H1 (cell line): ENCODE results near the gene SLC12A4. TPM values are rescaled to one million over a fixed set of nuclear protein-coding genes. Genes with fewer than 3 reads are reported as not detected.

Source experiments
- CTCF ChIA-PET: fragments of 300-600 bp; sonication (Branson Sonifier 250); formaldehyde crosslinking; loops from one replicate; lab custom pipeline; 2021; ENCODE audit not compliant: partially characterized antibody; lab: Charles Lee
- POLR2A ChIA-PET: fragments of 300-600 bp; sonication (Branson Sonifier 250); formaldehyde crosslinking; loops from one replicate; lab custom pipeline; 2021; ENCODE audit warnings: inconsistent platforms; ENCODE audit not compliant: partially characterized antibody; lab: Charles Lee
- DNase-seq, 2 experiments: peaks; one replicate each; pipeline versions ENCODE4 v3.0.0 to v3.0.0-alpha.2; 2010 to 2022; ENCODE audit warnings: low spot score in 2 of 2, low read depth in 1 of 2, mixed read lengths in 1 of 2
- FAIRE-seq: peaks from 2 replicates; lab custom pipeline; 2011; peaks lifted over from hg19 to GRCh38; lab: Jason Lieb, UNC
- H2AFZ ChIP-seq: 2 replicates; pipeline ENCODE4 v1.8.1; 2012; ENCODE audit warnings: low read length, inconsistent platforms
- H2AK5ac ChIP-seq: 2 replicates; pipeline ENCODE4 v1.6.1; 2013; ENCODE audit warnings: low read depth, low read length
- H2BK120ac ChIP-seq: replicated peaks from 2 replicates; pipeline ENCODE3; 2013; ENCODE audit warnings: low read depth, low read length, inconsistent platforms
- H2BK12ac ChIP-seq: 2 replicates; pipeline ENCODE4 v1.6.1; 2013; ENCODE audit warnings: low read depth, low read length
- H2BK15ac ChIP-seq: 2 replicates; pipeline ENCODE4 v1.6.1; 2013; ENCODE audit warnings: low read length
- H2BK20ac ChIP-seq: 2 replicates; pipeline ENCODE4 v1.6.1; 2013; ENCODE audit warnings: low read length
- H2BK5ac ChIP-seq: 2 replicates; pipeline ENCODE4 v1.6.1; 2013; ENCODE audit warnings: low read depth, low read length
- H3K14ac ChIP-seq: 2 replicates; pipeline ENCODE4 v1.6.1; 2013; ENCODE audit warnings: inconsistent platforms; ENCODE audit not compliant: insufficient read length
- H3K18ac ChIP-seq: 2 replicates; pipeline ENCODE4 v1.6.1; 2013; ENCODE audit warnings: low read length; ENCODE audit errors: extremely low read depth
- H3K23ac ChIP-seq: 2 replicates; pipeline ENCODE4 v1.6.1; 2013; ENCODE audit warnings: inconsistent platforms; ENCODE audit not compliant: insufficient read length
- H3K23me2 ChIP-seq: 2 replicates; pipeline ENCODE4 v1.6.1; 2013; ENCODE audit warnings: low read depth, low read length
- H3K27ac ChIP-seq: 2 replicates; pipeline ENCODE4 v1.6.1; 2011; ENCODE audit warnings: low read depth, low read length, inconsistent platforms
- H3K27me3 ChIP-seq, 4 experiments: replicated peaks in 1 of 4; 1 replicate in 1 of 4; 2 replicates in 3 of 4; pipeline versions ENCODE4 v1.6.1 to v1.8.1; 2011 to 2013; ENCODE audit warnings: low read length in 3 of 4, mild to moderate bottlenecking in 3 of 4, inconsistent platforms in 2 of 4, mixed read lengths in 2 of 4, moderate library complexity in 1 of 4; ENCODE audit not compliant: control insufficient read depth in 3 of 4, insufficient read depth in 3 of 4; ENCODE audit errors: extremely low read depth in 1 of 4
- H3K36me3 ChIP-seq, 4 experiments: 2 replicates each; pipeline versions ENCODE4 v1.6.1 to v1.8.1; 2011 to 2013; ENCODE audit warnings: mild to moderate bottlenecking in 4 of 4, low read length in 3 of 4, moderate library complexity in 2 of 4, control low read depth in 1 of 4, inconsistent platforms in 1 of 4; ENCODE audit not compliant: insufficient read depth in 4 of 4, control insufficient read depth in 2 of 4
- H3K4ac ChIP-seq: replicated peaks from 2 replicates; pipeline ENCODE3; 2013; ENCODE audit warnings: low read length, low read depth, mixed read lengths, inconsistent platforms; ENCODE audit not compliant: insufficient read length
- H3K4me1 ChIP-seq, 4 experiments: replicated peaks in 1 of 4; 1 replicate in 1 of 4; 2 replicates in 3 of 4; pipeline versions ENCODE4 v1.6.1 to v1.8.1; 2011 to 2013; ENCODE audit warnings: low read length in 3 of 4, inconsistent platforms in 2 of 4, mixed read lengths in 1 of 4; ENCODE audit not compliant: insufficient read depth in 4 of 4, control insufficient read depth in 3 of 4
- H3K4me2 ChIP-seq, 2 experiments: 2 replicates each; pipeline versions ENCODE4 v1.6.1 to v1.8.1; 2011 to 2013; ENCODE audit warnings: low read depth in 2 of 2, low read length in 2 of 2, control low read depth in 1 of 2, inconsistent platforms in 1 of 2, mild to moderate bottlenecking in 1 of 2; ENCODE audit not compliant: insufficient read depth in 1 of 2
- H3K4me3 ChIP-seq, 4 experiments: fragments of 200-600, 300-600 bp in 1 of 4; sonication (generic), shearing (Covaris generic), sonication (Bioruptor Twin) in 1 of 4; 2 replicates each; pipeline versions ENCODE4 v1.5.1 to v1.8.1; 2011 to 2016; ENCODE audit warnings: low read length in 4 of 4, low read depth in 3 of 4, control low read depth in 2 of 4, inconsistent platforms in 2 of 4, mild to moderate bottlenecking in 2 of 4, mixed read lengths in 1 of 4, moderate library complexity in 1 of 4; ENCODE audit not compliant: insufficient read depth in 2 of 4; ENCODE audit errors: extremely low read depth in 1 of 4
- H3K56ac ChIP-seq: replicated peaks from 2 replicates; pipeline ENCODE3; 2013; ENCODE audit warnings: low read depth, mild to moderate bottlenecking, mixed read lengths, low read length, inconsistent platforms; ENCODE audit not compliant: insufficient read length
- H3K79me1 ChIP-seq: 2 replicates; pipeline ENCODE4 v1.6.1; 2013; ENCODE audit warnings: low read depth, low read length, control low read depth
- H3K79me2 ChIP-seq, 2 experiments: 2 replicates each; pipeline versions ENCODE4 v1.6.1 to v1.8.1; 2012 to 2013; ENCODE audit warnings: low read length in 2 of 2, mild to moderate bottlenecking in 2 of 2, inconsistent platforms in 1 of 2; ENCODE audit not compliant: insufficient read depth in 2 of 2, control insufficient read depth in 1 of 2
- H3K9ac ChIP-seq, 4 experiments: replicated peaks in 1 of 4; 1 replicate in 1 of 4; 2 replicates in 3 of 4; pipeline versions ENCODE4 v1.6.1 to v1.8.1; 2011 to 2013; ENCODE audit warnings: low read depth in 3 of 4, low read length in 3 of 4, control low read depth in 2 of 4, mild to moderate bottlenecking in 2 of 4, moderate library complexity in 2 of 4, inconsistent platforms in 1 of 4; ENCODE audit errors: extremely low read depth in 1 of 4
- H3K9me3 ChIP-seq, 2 experiments: 2 replicates each; pipeline versions ENCODE4 v1.6.1 to v1.8.1; 2012 to 2013; ENCODE audit warnings: mild to moderate bottlenecking in 2 of 2, moderate library complexity in 2 of 2, control low read depth in 1 of 2, inconsistent platforms in 1 of 2, low read depth in 1 of 2, low read length in 1 of 2, mixed read lengths in 1 of 2; ENCODE audit not compliant: insufficient read depth in 2 of 2
- H4K20me1 ChIP-seq, 2 experiments: replicated peaks in 1 of 2; 2 replicates each; pipeline versions ENCODE3 to v1.8.1; 2011 to 2013; ENCODE audit warnings: inconsistent platforms in 2 of 2, low read length in 2 of 2, mild to moderate bottlenecking in 1 of 2; ENCODE audit not compliant: insufficient read depth in 2 of 2, control insufficient read depth in 1 of 2
- H4K5ac ChIP-seq: 2 replicates; pipeline ENCODE4 v1.6.1; 2013; ENCODE audit warnings: low read length, low read depth, mixed read lengths, inconsistent platforms; ENCODE audit not compliant: insufficient read length
- H4K8ac ChIP-seq: 2 replicates; pipeline ENCODE4 v1.8.0; 2013; ENCODE audit warnings: mild to moderate bottlenecking, moderate library complexity, low read length, inconsistent platforms; ENCODE audit not compliant: insufficient read depth; ENCODE audit errors: extremely low read depth
- H4K91ac ChIP-seq: replicated peaks from 2 replicates; pipeline ENCODE3; 2013; ENCODE audit warnings: low read length, mixed read lengths, inconsistent platforms; ENCODE audit not compliant: insufficient read length
- ASH2L ChIP-seq: fragments of 200-600, 300-600 bp; sonication (generic); IDR thresholded peaks from one replicate; pipeline ENCODE4 v1.7.1; 2017; ENCODE audit warnings: low read length
- RNF2 ChIP-seq: fragments of 200-900, 300-1000 bp; sonication (generic); IDR thresholded peaks from 2 replicates; pipeline ENCODE4 v1.7.1; 2016; ENCODE audit warnings: borderline replicate concordance, low read depth, mild to moderate bottlenecking, antibody characterized with exemption, low read length; ENCODE audit not compliant: poor library complexity, severe bottlenecking; ENCODE audit errors: missing control alignments
- TBP ChIP-seq: IDR thresholded peaks from 2 replicates; pipeline ENCODE4 v1.6.1; 2011; ENCODE audit warnings: low read depth, low read length, improper control_type of control experiment
- TEAD4 ChIP-seq: IDR thresholded peaks from 2 replicates; pipeline ENCODE4 v1.6.1; 2012; ENCODE audit warnings: low read depth, low read length, inconsistent platforms, mixed read lengths
- WGBS, 2 experiments: shearing (Covaris generic) in 1 of 2; methylation state at CpG; one replicate each; pipeline versions ENCODE4 v1.1.6 to v1.1.7; 2013 to 2015; ENCODE audit warnings: low lambda C conversion rate in 2 of 2, mixed read lengths in 2 of 2, inconsistent platforms in 1 of 2, low coverage in 1 of 2, missing lambda C conversion rate in 1 of 2; ENCODE audit not compliant: insufficient replicate concordance in 2 of 2, insufficient coverage in 1 of 2, insufficient read length in 1 of 2; ENCODE audit errors: extremely low coverage in 1 of 2, missing lambda C conversion rate in 1 of 2; 5-methylcytosine and 5-hydroxymethylcytosine counted together
- polyA plus RNA-seq, 7 experiments: library from polyadenylated mRNA; depleted of rRNA in 3 of 7; stranded (reverse) in 5 of 7; unstranded in 2 of 7; fragments of >200 nt in 5 of 7; fragments of 200-250 nt in 2 of 7; gene quantifications; 1 replicate in 5 of 7; 2 replicates in 1 of 7; 4 replicates in 1 of 7; pipeline versions ENCODE4 v1.2.1 to v1.2.3, GENCODE V29; 2011 to 2013; ENCODE audit warnings: missing spikeins in 2 of 7, mixed read lengths in 2 of 7
- total RNA-seq: library from RNA; stranded (reverse); fragmentation: NEBNext Ultra II Directional; extraction: Animal tissue kit (Norgen Biotek cat#: 25700); gene quantifications from 2 replicates; pipeline ENCODE4 v1.2.1, GENCODE V29; 2021
- TF ChIP-seq, protein P1 (sequence below), 3 experiments: IDR thresholded peaks; 1 replicate in 2 of 3; 2 replicates in 1 of 3; pipeline versions ENCODE4 v1.5.1 to v1.6.1; 2011; ENCODE audit warnings: low read length in 3 of 3, mild to moderate bottlenecking in 3 of 3, inconsistent platforms in 2 of 3, low read depth in 1 of 3, moderate library complexity in 1 of 3; ENCODE audit not compliant: insufficient read depth in 1 of 3; ENCODE audit errors: control extremely low read depth in 1 of 3
- TF ChIP-seq, protein P2 (sequence below): IDR thresholded peaks from 2 replicates; pipeline ENCODE4 v1.6.1; 2012; ENCODE audit warnings: low read length, inconsistent platforms

Gene SLC12A4
- total and polyA plus RNA-seq, 2 of the 8 experiments (the other 6 are each of a cell fraction or from before 2014, with no cell fraction given) = 41.3 to 49.3 TPM

DNA sequence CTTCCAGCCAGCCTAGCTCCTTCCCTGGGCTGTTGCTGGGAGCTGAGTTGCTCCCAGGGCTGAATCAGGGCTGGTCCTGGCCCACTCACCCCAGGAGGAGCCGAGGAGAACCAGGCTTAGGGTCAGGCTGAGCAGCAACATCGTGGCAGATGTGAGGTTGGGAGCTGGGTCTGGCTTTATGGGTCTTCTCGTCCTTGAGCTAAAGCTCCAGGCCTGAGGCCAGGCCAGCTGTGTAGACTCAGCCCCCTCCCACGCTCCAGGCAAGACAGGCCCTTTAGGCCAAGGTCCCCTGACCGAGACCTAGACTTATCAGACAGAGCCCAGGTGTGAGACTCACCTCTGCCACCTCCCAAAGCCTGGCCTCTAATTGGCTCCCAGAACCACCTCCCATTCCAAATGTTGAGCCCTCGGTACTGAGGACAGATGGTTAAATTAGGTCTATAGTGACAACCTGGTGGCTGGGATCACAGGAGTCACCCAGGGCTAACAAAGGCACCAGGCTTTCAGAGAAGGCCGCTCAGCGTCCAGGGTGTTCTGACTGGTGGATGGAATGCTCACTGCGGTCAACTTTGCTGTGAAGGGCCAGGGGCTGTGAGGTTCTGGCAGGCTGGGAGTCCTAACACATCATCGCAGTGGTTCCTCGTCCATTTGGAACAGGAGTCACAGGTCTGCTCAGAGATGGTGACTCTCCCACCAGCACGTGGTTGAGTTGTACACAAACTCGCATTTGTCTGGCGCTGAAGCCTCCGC lies 36.5 kb downstream of the SLC12A4 start, which contains the start of gene CTRL:
Gene CTRL (minus strand): TSS at position 151 of the 750 bp plus-strand sequence. CDS start 10 bp downstream, at position 141.
- FAIRE-seq = no peak
- H3K4me3 ChIP-seq = no peak within 1 kb of the TSS
- no peak within 1 kb of the TSS for H3K4me2 ChIP-seq
- no peaks in the 10 kb centered on the region; a peak in 2 of 8 replicates for H3K36me3 ChIP-seq
- H4K5ac ChIP-seq = no peak within 1 kb of the TSS
- no peak within 1 kb of the TSS for H3K9ac ChIP-seq
- ChIA-PET CTCF (interaction anchor here (0.8 to 27.1 kb wide), 17 partner anchors 10 to 306 kb away, joined by 3 to 623 read pairs (median 3); partner anchors contain the start of genes EDC4, LCAT, NRN1L and PSKH1), POLR2A (interaction anchor here (1.1 to 7.5 kb wide), 6 partner anchors 9 to 48 kb away, joined by 4 to 43 read pairs (median 4); partner anchors contain the start of genes LCAT, NRN1L and PSKH1)
- no peak within 1 kb of the TSS for H3K4ac ChIP-seq
- no peak for DNase-seq
- 0 out of 2 replicates have a peak within 1 kb of the TSS, but pooled peaks have one; percentile 2 for H2BK5ac ChIP-seq
- H3K18ac ChIP-seq = no peak within 1 kb of the TSS
- peaks cover 0 to 11% (median 7%) of the 10 kb centered on the region in 4 experiments; a peak in 5 of 7 replicates for H3K4me1 ChIP-seq
- H3K14ac ChIP-seq = no peak within 1 kb of the TSS
- no peak within 1 kb of the TSS for H3K27ac ChIP-seq
- peaks cover 3 to 22% of the 10 kb centered on the region in 2 experiments for H4K20me1 ChIP-seq
- H2BK20ac ChIP-seq = no peak within 1 kb of the TSS
- no peak within 1 kb of the TSS for H2BK120ac ChIP-seq
- no peak within 1 kb of the TSS for H3K23ac ChIP-seq
- no peaks in the 10 kb centered on the region for H3K27me3 ChIP-seq
- peaks cover 4% of the 10 kb centered on the region; the same call in 1 of the 2 replicates for H3K79me1 ChIP-seq
- H3K79me2 ChIP-seq = no peaks in the 10 kb centered on the region
- no peak within 1 kb of the TSS for H2AFZ ChIP-seq
- no peak within 1 kb of the TSS for H3K56ac ChIP-seq
- H4K91ac ChIP-seq = no peak within 1 kb of the TSS
- H3K23me2 ChIP-seq = peaks cover 15% of the 10 kb centered on the region
- WGBS, 2 experiments = 94% methylated on average over 15 of the region's 15 CpGs; no CpG with 5 or more reads in 1 of the 2 experiments
- H3K9me3 ChIP-seq = no peaks in the 10 kb centered on the region
- no peak within 1 kb of the TSS for H2BK15ac ChIP-seq
- no peak within 1 kb of the TSS for H2BK12ac ChIP-seq
- no peak within 1 kb of the TSS for H4K8ac ChIP-seq
- H2AK5ac ChIP-seq = no peak within 1 kb of the TSS
- TF ChIP-seq TEAD4 (peak; percentile 76), ASH2L (no peak), RNF2 (no peak), TBP (no peak)
- TF ChIP-seq, protein P1, sequence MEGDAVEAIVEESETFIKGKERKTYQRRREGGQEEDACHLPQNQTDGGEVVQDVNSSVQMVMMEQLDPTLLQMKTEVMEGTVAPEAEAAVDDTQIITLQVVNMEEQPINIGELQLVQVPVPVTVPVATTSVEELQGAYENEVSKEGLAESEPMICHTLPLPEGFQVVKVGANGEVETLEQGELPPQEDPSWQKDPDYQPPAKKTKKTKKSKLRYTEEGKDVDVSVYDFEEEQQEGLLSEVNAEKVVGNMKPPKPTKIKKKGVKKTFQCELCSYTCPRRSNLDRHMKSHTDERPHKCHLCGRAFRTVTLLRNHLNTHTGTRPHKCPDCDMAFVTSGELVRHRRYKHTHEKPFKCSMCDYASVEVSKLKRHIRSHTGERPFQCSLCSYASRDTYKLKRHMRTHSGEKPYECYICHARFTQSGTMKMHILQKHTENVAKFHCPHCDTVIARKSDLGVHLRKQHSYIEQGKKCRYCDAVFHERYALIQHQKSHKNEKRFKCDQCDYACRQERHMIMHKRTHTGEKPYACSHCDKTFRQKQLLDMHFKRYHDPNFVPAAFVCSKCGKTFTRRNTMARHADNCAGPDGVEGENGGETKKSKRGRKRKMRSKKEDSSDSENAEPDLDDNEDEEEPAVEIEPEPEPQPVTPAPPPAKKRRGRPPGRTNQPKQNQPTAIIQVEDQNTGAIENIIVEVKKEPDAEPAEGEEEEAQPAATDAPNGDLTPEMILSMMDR (IDR thresholded peaks at IDR 0.05; ENCODE audit: control extremely low read depth in 1 of 3, insufficient read depth in 1 of 3, low read depth in 1 of 3, low read length in 3 of 3) = peak in 2 of 3 experiments; percentile 8 to 43; a peak in 1 of 4 replicates
- TF ChIP-seq, protein P2, sequence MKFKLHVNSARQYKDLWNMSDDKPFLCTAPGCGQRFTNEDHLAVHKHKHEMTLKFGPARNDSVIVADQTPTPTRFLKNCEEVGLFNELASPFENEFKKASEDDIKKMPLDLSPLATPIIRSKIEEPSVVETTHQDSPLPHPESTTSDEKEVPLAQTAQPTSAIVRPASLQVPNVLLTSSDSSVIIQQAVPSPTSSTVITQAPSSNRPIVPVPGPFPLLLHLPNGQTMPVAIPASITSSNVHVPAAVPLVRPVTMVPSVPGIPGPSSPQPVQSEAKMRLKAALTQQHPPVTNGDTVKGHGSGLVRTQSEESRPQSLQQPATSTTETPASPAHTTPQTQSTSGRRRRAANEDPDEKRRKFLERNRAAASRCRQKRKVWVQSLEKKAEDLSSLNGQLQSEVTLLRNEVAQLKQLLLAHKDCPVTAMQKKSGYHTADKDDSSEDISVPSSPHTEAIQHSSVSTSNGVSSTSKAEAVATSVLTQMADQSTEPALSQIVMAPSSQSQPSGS = no peak
